MG63 (cell line): ENCODE measurements around the gene TTYH2. TPM values are rescaled to one million over a fixed set of nuclear protein-coding genes. Genes with fewer than 3 reads are reported as not detected.

Experiments used
- DNase-seq: peaks from one replicate; pipeline ENCODE4 v3.0.0-alpha.2; 2020
- H3K27me3 ChIP-seq: fragments of 250-450 bp; sonication (Bioruptor Pico); 2 replicates; pipeline ENCODE4 v1.5.1; 2020; ENCODE audit warnings: mild to moderate bottlenecking, moderate library complexity
- H3K36me3 ChIP-seq: fragments of 250-450 bp; sonication (Bioruptor Pico); 2 replicates; pipeline ENCODE4 v1.5.1; 2020; ENCODE audit warnings: mild to moderate bottlenecking, moderate library complexity
- H3K4me3 ChIP-seq: fragments of 250-450 bp; sonication (Bioruptor Pico); 2 replicates; pipeline ENCODE4 v1.5.1; 2020; ENCODE audit warnings: mild to moderate bottlenecking, moderate library complexity
- H3K9me3 ChIP-seq: fragments of 250-450 bp; sonication (Bioruptor Pico); 2 replicates; pipeline ENCODE4 v1.5.1; 2020; ENCODE audit warnings: mild to moderate bottlenecking, moderate library complexity
- total RNA-seq: library from RNA; depleted of rRNA; stranded (reverse); fragments of >200 nt; shearing (Covaris generic); gene quantifications from 2 replicates; pipeline ENCODE4 v1.2.3, GENCODE V29; 2014; ENCODE audit warnings: low replicate concordance; rRNA removed

TTYH2 gene
- total RNA-seq, 1 experiment from 2014 or later, result 1.9 TPM

DNA sequence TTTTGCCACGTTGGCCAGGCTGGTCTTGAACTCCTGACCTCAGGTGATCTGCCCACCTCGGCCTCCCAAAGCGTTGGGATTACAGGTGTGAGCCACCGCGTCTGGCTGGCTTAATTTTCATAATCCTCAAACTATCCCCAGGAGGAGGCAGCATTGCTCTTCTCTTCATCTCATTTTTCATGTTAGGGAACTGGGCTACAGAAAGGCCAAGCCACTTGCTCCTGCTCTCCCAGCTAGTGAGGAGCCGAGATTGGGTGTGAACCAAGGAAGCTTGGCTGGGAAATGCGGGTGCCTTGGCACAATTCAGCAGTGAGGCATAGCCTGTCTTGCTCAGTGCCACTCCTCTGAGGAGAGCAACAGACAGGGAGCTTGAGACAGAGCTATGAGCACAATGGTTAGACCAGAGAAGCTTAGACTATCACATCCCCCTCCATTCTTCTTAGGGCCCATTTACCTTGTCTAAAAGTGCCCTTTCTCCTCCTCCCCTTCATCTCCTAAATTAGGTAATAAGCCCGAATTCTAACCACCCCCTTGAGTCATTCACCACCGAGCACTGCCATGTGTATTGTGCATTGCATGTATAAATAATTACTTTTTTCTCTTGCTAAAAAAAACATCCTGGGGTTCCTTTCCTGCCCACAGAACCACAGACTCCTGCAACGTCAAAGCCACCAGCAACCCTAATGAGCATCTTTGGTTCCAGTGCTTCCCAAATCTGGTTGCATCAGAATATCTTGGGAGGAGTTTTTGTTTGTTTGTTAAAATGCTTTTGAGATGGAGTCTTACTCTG lies 92.7 kb downstream of the TTYH2 start:
- H3K4me3 ChIP-seq, result no peak overlapping the region
- H3K27me3 ChIP-seq, result no peaks in the 10 kb centered on the region
- peak; percentile 77 for DNase-seq
- H3K9me3 ChIP-seq, result no peaks in the 10 kb centered on the region
- no peaks in the 10 kb centered on the region for H3K36me3 ChIP-seq

DNA sequence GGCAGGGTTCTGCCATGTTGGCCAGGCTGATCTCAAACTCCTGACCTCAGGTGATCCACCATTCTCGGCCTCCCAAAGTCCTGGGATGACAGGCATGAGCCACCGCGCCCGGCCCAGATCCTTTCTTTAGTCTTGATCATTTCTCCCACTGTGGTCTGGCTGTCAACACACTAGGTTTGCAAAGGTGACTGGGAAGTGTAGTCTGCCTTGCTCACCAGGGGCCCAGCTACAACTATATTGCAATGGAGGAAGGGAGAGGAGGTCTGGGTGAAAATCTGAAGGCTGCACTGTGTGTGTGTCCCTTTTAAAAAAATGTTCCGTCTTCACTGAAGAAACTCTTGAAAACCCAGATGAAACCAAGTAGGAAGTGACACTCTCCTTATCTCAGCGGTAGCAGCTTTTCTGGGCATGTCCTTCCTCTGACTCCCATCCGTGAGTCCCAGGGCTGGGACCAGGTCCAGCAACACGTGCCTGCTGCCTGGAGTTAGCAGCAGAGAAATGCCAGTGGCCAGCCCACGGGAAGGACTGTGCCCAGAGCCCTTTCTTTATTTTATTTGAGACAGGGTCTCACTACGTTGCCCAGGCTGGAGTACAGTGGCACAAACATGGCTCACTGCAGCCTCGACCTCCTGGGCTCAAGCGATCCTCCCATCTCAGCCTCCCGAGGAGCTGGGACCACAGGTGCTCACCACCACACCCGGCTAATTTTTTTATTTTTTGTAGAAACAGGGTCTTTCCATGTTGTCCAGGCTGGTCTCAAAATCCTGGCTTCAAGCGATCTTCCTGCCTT lies 94.8 kb downstream of the TTYH2 start:
- Histone ChIP-seq H3K36me3 (no peaks in the 10 kb centered on the region), H3K4me3 (no peak overlapping the region), H3K9me3 (no peaks in the 10 kb centered on the region), H3K27me3 (no peaks in the 10 kb centered on the region)
- peak; percentile 56 for DNase-seq

DNA sequence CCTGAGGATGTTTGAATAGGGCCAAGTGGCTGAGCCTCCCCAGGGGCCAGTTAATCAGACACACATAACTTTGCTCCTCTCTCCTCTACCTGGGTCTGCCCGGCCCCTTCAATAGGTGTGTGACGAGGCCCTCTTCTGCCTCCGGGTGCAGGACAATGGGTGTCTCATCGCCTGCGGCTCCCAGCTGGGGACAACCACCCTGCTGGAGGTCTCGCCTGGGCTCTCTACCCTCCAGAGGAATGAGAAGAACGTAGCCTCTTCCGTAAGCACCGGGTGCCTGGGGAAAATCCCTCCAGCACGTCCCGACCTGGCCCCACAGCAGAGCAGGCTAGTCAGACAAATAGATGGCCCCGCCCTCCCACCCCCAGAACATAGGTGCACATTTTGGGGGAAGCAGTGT lies 96.5 kb downstream of the TTYH2 start:
- Histone ChIP-seq H3K27me3 (no peaks in the 10 kb centered on the region), H3K4me3 (no peak overlapping the region), H3K36me3 (no peaks in the 10 kb centered on the region), H3K9me3 (no peaks in the 10 kb centered on the region)
- no peak for DNase-seq

Other genes starting within 250 kb of the TTYH2 start
- 1,119 and 3,764 TPM in 2 replicates for gene RPL38, start 9.9 kb upstream of the TTYH2 start, total RNA-seq
- gene DNAI2, start 60.7 kb downstream of the TTYH2 start, total RNA-seq, result not detected in 2 replicates
- gene KIF19, start 112.7 kb downstream of the TTYH2 start, total RNA-seq, result not detected in 2 replicates
- not detected in 2 replicates for gene BTBD17, start 148.3 kb downstream of the TTYH2 start, total RNA-seq
- gene GPR142, start 153.9 kb downstream of the TTYH2 start, total RNA-seq, result not detected in 2 replicates
- gene GPRC5C, start 218.5 kb downstream of the TTYH2 start, total RNA-seq, result 10.4 and 18.5 TPM in 2 replicates